Measurements from ENCODE around the gene OSER1.

GRCh38 chr20:44247131-44247571 is 36.6 kb upstream of the OSER1 start, which contains the start of gene GDAP1L1:
- no peak for TF ChIP-seq EZH2phosphoT487 (IDR thresholded peaks at IDR 0.05; ENCODE audit: borderline replicate concordance, low read depth)
- TF ChIP-seq CTCF (IDR thresholded peaks at IDR 0.05), result no peak
- no peak for TF ChIP-seq NFIC (IDR thresholded peaks at IDR 0.05; ENCODE audit: borderline replicate concordance)
- no peak for TF ChIP-seq REST (IDR thresholded peaks at IDR 0.05; ENCODE audit: low read depth, low read length)
- TF ChIP-seq GABPA (IDR thresholded peaks at IDR 0.05; ENCODE audit: low read depth), result no peak
- no peak for TF ChIP-seq RCOR1 (IDR thresholded peaks at IDR 0.05; ENCODE audit: low read length)
- no peak for TF ChIP-seq EP300 (IDR thresholded peaks at IDR 0.05; ENCODE audit: borderline replicate concordance in 1 of 2, low read depth in 1 of 2, low read length in 1 of 2)
- TF ChIP-seq USF1 (IDR thresholded peaks at IDR 0.05; ENCODE audit: borderline replicate concordance, low read depth), result peak; percentile 62; the same call in 1 of the 2 replicates

Measured in SK-N-SH (cell line).